Vagina (tissue), 2 donors: ENCODE data around the gene MYH14.

Experiments used
- CTCF ChIP-seq, 3 experiments: fragments of 450-650 bp in 2 of 3; fragments of 200-600 bp in 1 of 3; sonication (generic) in 1 of 3; IDR thresholded peaks; one replicate each; pipeline ENCODE4 v1.5.1; 2017 to 2019; ENCODE audit warnings: antibody characterized with exemption in 3 of 3, mild to moderate bottlenecking in 2 of 3, moderate library complexity in 2 of 3
- POLR2A ChIP-seq, 2 donors: fragments of 450-650 bp; IDR thresholded peaks; one replicate each; pipeline ENCODE4 v1.6.1; 2017; ENCODE audit warnings: antibody characterized with exemption in 2 of 2, mild to moderate bottlenecking in 2 of 2, moderate library complexity in 2 of 2

- TF ChIP-seq CTCF (IDR thresholded peaks at IDR 0.05), result no peak
- no peak for TF ChIP-seq POLR2A (IDR thresholded peaks at IDR 0.05)
These were observed 83.0 kb downstream of the MYH14 start for GRCh38 chr19:50286443-50286842.
